ENCODE results near the gene CABP1.

The CABP1 gene

GRCh38 chr12:120698665-120699064 is 58.2 kb downstream of the CABP1 start:
- no peak for FAIRE-seq

- FAIRE-seq, result no peak
Observed at GRCh38 chr12:120699553-120699952, 59.1 kb downstream of the CABP1 start.

- no peak for FAIRE-seq
Observed at GRCh38 chr12:120700886-120701285, 60.5 kb downstream of the CABP1 start.

GRCh38 chr12:120702637-120703036 is 62.2 kb downstream of the CABP1 start:
- no peak for FAIRE-seq

- FAIRE-seq, result no peak
Observed at GRCh38 chr12:120703311-120703942, 63.0 kb downstream of the CABP1 start.

GRCh38 chr12:120705618-120706017 is 65.2 kb downstream of the CABP1 start:
- no peak for FAIRE-seq

GRCh38 chr12:120706029-120706428 is 65.6 kb downstream of the CABP1 start:
- FAIRE-seq, result no peak

- no peak for FAIRE-seq
Observed at GRCh38 chr12:120708651-120709050, 68.2 kb downstream of the CABP1 start.

GRCh38 chr12:120710031-120710804 is 69.8 kb downstream of the CABP1 start, which contains the start of gene UNC119B:
TSS of gene UNC119B (plus strand) at chr12:120710458. CDS start at chr12:120710475, 17 bp downstream.
- FAIRE-seq, result no peak

GRCh38 chr12:120710805-120711296 is 70.4 kb downstream of the CABP1 start:
- FAIRE-seq, result no peak

GRCh38 chr12:120711411-120711810 is 71.0 kb downstream of the CABP1 start:
- FAIRE-seq, result no peak

- FAIRE-seq, result no peak
Observed at GRCh38 chr12:120712610-120713009, 72.2 kb downstream of the CABP1 start.

GRCh38 chr12:120713861-120714482 is 73.5 kb downstream of the CABP1 start:
- FAIRE-seq, result no peak
